Fibroblast of lung (primary cell): ENCODE data around the gene TMEM272. TPM values are rescaled to one million over a fixed set of nuclear protein-coding genes. Genes with fewer than 3 reads are reported as not detected.
A peak's percentile ranks its signal among the peaks of the same experiment; 100 is the strongest.

Experiments
- DNase-seq, 2 donors: peaks; one replicate each; pipeline versions ENCODE4 v3.0.0 to v3.0.0-alpha.2; 2010; ENCODE audit warnings: low read depth in 2 of 2
- H2AFZ ChIP-seq: 2 replicates; pipeline ENCODE4 v1.5.1; 2012; ENCODE audit warnings: low read length, control low read depth, inconsistent platforms
- H3K27ac ChIP-seq: 2 replicates; pipeline ENCODE4 v1.5.1; 2011; ENCODE audit warnings: low read length, control low read depth; ENCODE audit not compliant: insufficient read depth
- H3K27me3 ChIP-seq: 2 replicates; pipeline ENCODE4 v1.5.1; 2011; ENCODE audit warnings: mild to moderate bottlenecking, low read length; ENCODE audit not compliant: control insufficient read depth, insufficient read depth
- H3K36me3 ChIP-seq: 2 replicates; pipeline ENCODE4 v1.5.1; 2011; ENCODE audit warnings: low read length; ENCODE audit not compliant: control insufficient read depth, insufficient read depth
- H3K4me1 ChIP-seq: 2 replicates; pipeline ENCODE4 v1.5.1; 2011; ENCODE audit warnings: low read length; ENCODE audit not compliant: control insufficient read depth, insufficient read depth; ENCODE audit errors: extremely low read depth
- H3K4me2 ChIP-seq: 2 replicates; pipeline ENCODE4 v1.5.1; 2011; ENCODE audit warnings: low read length, control low read depth; ENCODE audit not compliant: insufficient read depth; ENCODE audit errors: extremely low read depth
- H3K4me3 ChIP-seq, 4 experiments: fragments of 200-600 bp in 1 of 4; sonication (generic) in 1 of 4; replicated peaks in 1 of 4; 2 replicates each; pipeline ENCODE4 v1.5.1; 2011 to 2016; ENCODE audit warnings: low read length in 4 of 4, low read depth in 3 of 4, mild to moderate bottlenecking in 3 of 4, control low read depth in 2 of 4, inconsistent platforms in 1 of 4, mixed read lengths in 1 of 4; ENCODE audit not compliant: insufficient read depth in 1 of 4; ENCODE audit errors: control extremely low read depth in 1 of 4
- H3K79me2 ChIP-seq: 2 replicates; pipeline ENCODE4 v1.5.1; 2012; ENCODE audit warnings: mild to moderate bottlenecking, low read length, inconsistent platforms; ENCODE audit not compliant: control insufficient read depth, insufficient read depth
- H3K9ac ChIP-seq: 2 replicates; pipeline ENCODE4 v1.5.1; 2011; ENCODE audit warnings: mild to moderate bottlenecking, low read length, control low read depth; ENCODE audit not compliant: insufficient read depth
- H3K9me3 ChIP-seq: 2 replicates; pipeline ENCODE4 v1.5.1; 2012; ENCODE audit warnings: low read depth, low read length; ENCODE audit not compliant: control insufficient read depth, insufficient read depth
- H4K20me1 ChIP-seq: 2 replicates; pipeline ENCODE4 v1.5.1; 2011; ENCODE audit warnings: low read length; ENCODE audit not compliant: control insufficient read depth, insufficient read depth; ENCODE audit errors: extremely low read depth
- EZH2 ChIP-seq: IDR thresholded peaks from 2 replicates; pipeline ENCODE4 v1.5.1; 2012; ENCODE audit warnings: low read length, control low read depth, mild to moderate bottlenecking; ENCODE audit errors: missing control alignments
- polyA plus RNA-seq, 2 donors: library from polyadenylated mRNA; depleted of rRNA in 1 of 2; stranded (reverse) in 1 of 2; unstranded in 1 of 2; fragments of >200 nt; gene quantifications; 2 replicates each; pipeline ENCODE4 v1.2.1, GENCODE V29; 2011 to 2012; ENCODE audit warnings: missing spikeins in 1 of 2
- total RNA-seq: library from RNA; depleted of rRNA; stranded (reverse); fragments of >200 nt; gene quantifications from 2 replicates; pipeline ENCODE4 v1.2.1, GENCODE V29; 2014
- TF ChIP-seq, protein P1 (sequence below), 2 donors: IDR thresholded peaks in 1 of 2; conservative IDR thresholded peaks in 1 of 2; 1 replicate in 1 of 2; 2 replicates in 1 of 2; pipeline ENCODE4 v1.5.1; 2011 to 2012; ENCODE audit warnings: low read length in 2 of 2, control low read depth in 1 of 2, inconsistent platforms in 1 of 2, low read depth in 1 of 2, mild to moderate bottlenecking in 1 of 2

TMEM272 gene
- total and polyA plus RNA-seq, 2 donors (not counting 1 experiment from before 2014, with no cell fraction given), result not detected

DNA sequence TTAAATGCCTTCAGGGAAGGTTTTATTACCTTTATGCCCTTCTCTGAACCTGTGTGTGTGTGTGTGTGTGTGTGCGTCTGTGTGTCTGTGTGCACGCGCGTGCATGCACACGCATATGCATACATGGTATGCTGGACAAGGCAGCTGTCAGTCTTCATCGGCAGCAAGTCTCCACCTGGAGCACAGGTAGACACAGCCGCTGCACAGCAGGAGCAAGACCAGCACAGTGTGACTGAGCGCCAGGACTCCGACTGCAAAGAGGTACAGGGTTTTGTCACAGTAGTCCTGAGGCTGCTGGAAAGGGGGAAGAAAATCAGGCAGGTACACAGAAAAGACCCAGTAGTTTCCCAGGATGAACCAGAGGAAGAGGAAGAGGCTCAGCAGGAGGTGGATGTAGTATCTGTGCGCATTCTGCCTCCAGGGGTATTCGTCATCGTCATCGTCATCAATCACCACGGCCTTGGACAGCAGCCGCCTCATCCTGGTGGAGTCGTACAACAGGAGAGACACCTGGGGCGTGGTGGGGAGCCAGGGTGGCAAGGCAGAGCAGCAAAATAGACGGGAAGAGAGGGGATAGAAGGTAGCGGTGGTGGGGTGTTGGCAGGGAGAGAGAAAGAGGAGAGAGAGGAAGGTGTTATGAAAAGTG is 28.2 kb downstream of the TMEM272 start:
- no peak for DNase-seq
- Histone ChIP-seq H4K20me1 (no peaks in the 10 kb centered on the region), H3K36me3 (no peaks in the 10 kb centered on the region), H2AFZ (no peak overlapping the region), H3K9me3 (no peaks in the 10 kb centered on the region), H3K4me1 (no peaks in the 10 kb centered on the region), H3K9ac (no peak overlapping the region), H3K79me2 (no peaks in the 10 kb centered on the region), H3K4me2 (no peak overlapping the region), H3K27me3 (peaks cover 37% of the 10 kb centered on the region), H3K4me3 (no peak overlapping the region), H3K27ac (no peak overlapping the region)
- TF ChIP-seq EZH2, result no peak
- TF ChIP-seq, protein P1, sequence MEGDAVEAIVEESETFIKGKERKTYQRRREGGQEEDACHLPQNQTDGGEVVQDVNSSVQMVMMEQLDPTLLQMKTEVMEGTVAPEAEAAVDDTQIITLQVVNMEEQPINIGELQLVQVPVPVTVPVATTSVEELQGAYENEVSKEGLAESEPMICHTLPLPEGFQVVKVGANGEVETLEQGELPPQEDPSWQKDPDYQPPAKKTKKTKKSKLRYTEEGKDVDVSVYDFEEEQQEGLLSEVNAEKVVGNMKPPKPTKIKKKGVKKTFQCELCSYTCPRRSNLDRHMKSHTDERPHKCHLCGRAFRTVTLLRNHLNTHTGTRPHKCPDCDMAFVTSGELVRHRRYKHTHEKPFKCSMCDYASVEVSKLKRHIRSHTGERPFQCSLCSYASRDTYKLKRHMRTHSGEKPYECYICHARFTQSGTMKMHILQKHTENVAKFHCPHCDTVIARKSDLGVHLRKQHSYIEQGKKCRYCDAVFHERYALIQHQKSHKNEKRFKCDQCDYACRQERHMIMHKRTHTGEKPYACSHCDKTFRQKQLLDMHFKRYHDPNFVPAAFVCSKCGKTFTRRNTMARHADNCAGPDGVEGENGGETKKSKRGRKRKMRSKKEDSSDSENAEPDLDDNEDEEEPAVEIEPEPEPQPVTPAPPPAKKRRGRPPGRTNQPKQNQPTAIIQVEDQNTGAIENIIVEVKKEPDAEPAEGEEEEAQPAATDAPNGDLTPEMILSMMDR (conservative IDR thresholded peaks at IDR 0.05 in 1 of 2, IDR thresholded peaks at IDR 0.05 in 1 of 2; ENCODE audit: low read depth in 1 of 2, low read length in 2 of 2), result no peak

DNA sequence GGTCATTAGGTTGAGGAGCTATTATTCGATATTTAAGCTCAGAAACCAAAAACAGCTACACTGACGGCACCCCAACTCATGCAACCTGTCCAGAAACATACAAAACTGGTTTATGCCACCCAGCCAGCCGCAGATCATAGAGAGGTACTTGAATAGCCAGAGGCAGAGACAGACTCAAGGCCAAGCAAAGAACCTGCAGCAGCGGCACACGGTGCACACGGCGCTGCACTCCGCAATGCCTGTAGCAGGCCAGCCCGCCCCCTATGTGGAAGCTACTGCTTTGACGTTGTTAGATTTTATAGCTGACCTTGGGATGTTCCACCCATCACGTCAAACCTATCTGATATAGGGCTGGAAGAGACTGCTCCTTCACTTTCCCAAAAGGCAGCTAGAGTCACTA is 29.1 kb downstream of the TMEM272 start:
- H3K9ac ChIP-seq, result no peak overlapping the region
- TF ChIP-seq, protein P1 (conservative IDR thresholded peaks at IDR 0.05 in 1 of 2, IDR thresholded peaks at IDR 0.05 in 1 of 2; ENCODE audit: low read depth in 1 of 2, low read length in 2 of 2), result no peak
- no peak for TF ChIP-seq EZH2
- no peaks in the 10 kb centered on the region for H4K20me1 ChIP-seq
- H3K27me3 ChIP-seq, result peaks cover 32% of the 10 kb centered on the region
- no peak for DNase-seq
- H3K4me2 ChIP-seq, result no peak overlapping the region
- H2AFZ ChIP-seq, result no peak overlapping the region
- H3K4me1 ChIP-seq, result no peaks in the 10 kb centered on the region
- no peak overlapping the region for H3K4me3 ChIP-seq
- H3K9me3 ChIP-seq, result no peaks in the 10 kb centered on the region
- H3K36me3 ChIP-seq, result no peaks in the 10 kb centered on the region
- H3K27ac ChIP-seq, result no peak overlapping the region
- no peaks in the 10 kb centered on the region for H3K79me2 ChIP-seq

DNA sequence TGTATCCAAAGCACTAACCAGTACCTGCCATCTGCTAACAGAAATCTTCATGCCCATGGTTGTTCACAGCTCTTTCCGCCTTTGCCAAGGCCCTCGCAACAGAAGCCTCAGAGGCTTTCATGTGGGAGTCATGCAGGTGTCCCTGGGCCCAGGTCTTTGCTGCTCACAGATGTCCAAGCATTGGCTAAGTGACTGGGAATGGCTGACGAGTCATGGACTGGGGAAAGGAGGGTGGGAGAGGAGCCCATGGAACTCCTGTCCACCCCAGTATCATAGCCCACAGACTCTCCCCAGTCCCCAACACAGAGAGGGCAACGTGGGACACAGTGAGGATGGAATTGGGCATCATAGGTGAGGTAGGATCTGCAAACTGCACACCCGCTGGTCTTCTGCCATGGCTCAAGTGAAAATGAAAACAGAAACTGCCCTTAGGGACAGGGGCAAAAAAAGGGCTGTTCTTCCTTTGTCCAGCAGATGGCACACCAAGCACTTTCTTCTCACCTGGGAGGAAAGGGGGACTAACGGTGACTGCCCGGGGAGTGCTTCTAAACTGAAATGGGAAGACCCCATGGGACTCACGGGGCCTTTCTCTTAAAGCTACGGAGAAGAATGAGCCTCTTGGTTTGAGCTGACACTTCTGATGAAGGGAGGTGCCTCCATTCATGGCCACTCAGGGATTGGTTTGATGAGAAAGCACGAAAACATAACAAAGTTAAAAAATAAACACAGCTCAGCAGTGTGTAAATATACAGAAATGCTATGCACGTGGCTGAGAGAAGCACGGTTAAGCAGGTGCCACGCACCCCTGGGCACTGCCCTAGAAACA is 29.9 kb downstream of the TMEM272 start:
- Histone ChIP-seq H2AFZ (peak overlapping the region; percentile 95), H3K4me1 (no peaks in the 10 kb centered on the region)
- TF ChIP-seq, protein P1 (conservative IDR thresholded peaks at IDR 0.05 in 1 of 2, IDR thresholded peaks at IDR 0.05 in 1 of 2; ENCODE audit: low read depth in 1 of 2, low read length in 2 of 2), result peak; percentile 86 to 92
- no peak for TF ChIP-seq EZH2

More for the DNA sequence above, 29.9 kb downstream of the TMEM272 start:
- H4K20me1 ChIP-seq, result no peaks in the 10 kb centered on the region
- no peaks in the 10 kb centered on the region for H3K36me3 ChIP-seq
- H3K9ac ChIP-seq, result no peak overlapping the region
- H3K79me2 ChIP-seq, result no peaks in the 10 kb centered on the region
- H3K9me3 ChIP-seq, result no peaks in the 10 kb centered on the region
- peak; percentile 28 to 60 for DNase-seq
- peaks cover 28% of the 10 kb centered on the region for H3K27me3 ChIP-seq
- H3K4me3 ChIP-seq, result peak overlapping the region in 3 of 4 experiments; percentile 29 to 47 (median 30)
- H3K27ac ChIP-seq, result no peak overlapping the region
- peak overlapping the region; percentile 92 for H3K4me2 ChIP-seq
